Parathyroid adenoma (tissue), 2 donors: Measurements from ENCODE around the gene PACS2.
A peak's percentile ranks its signal among the peaks of the same experiment; 100 is the strongest.

Experiments
- H2AFZ ChIP-seq: fragments of 300-600 bp; sonication (generic); one replicate; pipeline ENCODE4 v1.7.0; 2017; ENCODE audit warnings: antibody characterized with exemption, mild to moderate bottlenecking
- H3K27ac ChIP-seq: fragments of 300-600 bp; sonication (generic); one replicate; pipeline ENCODE4 v1.7.0; 2017
- H3K27me3 ChIP-seq: fragments of 300-600 bp; sonication (generic); one replicate; pipeline ENCODE4 v1.7.0; 2017; ENCODE audit warnings: low read length; ENCODE audit not compliant: control insufficient read depth, insufficient read depth
- H3K36me3 ChIP-seq: fragments of 300-600 bp; sonication (generic); one replicate; pipeline ENCODE4 v1.7.0; 2017; ENCODE audit warnings: low read length; ENCODE audit not compliant: control insufficient read depth, insufficient read depth
- H3K4me1 ChIP-seq: fragments of 300-600 bp; sonication (generic); one replicate; pipeline ENCODE4 v1.7.0; 2017; ENCODE audit warnings: control low read depth
- H3K4me2 ChIP-seq: fragments of 300-600 bp; sonication (generic); one replicate; pipeline ENCODE4 v1.7.0; 2017; ENCODE audit warnings: low read length
- H3K4me3 ChIP-seq: fragments of 300-600 bp; sonication (generic); one replicate; pipeline ENCODE4 v1.7.0; 2017; ENCODE audit warnings: low read depth, low read length
- H3K79me2 ChIP-seq: fragments of 300-600 bp; sonication (generic); one replicate; pipeline ENCODE4 v1.7.0; 2017; ENCODE audit warnings: control low read depth
- H3K9ac ChIP-seq: fragments of 300-600 bp; sonication (generic); one replicate; pipeline ENCODE4 v1.7.0; 2017; ENCODE audit warnings: mild to moderate bottlenecking
- H3K9me3 ChIP-seq: fragments of 300-600 bp; sonication (generic); one replicate; pipeline ENCODE4 v1.7.0; 2017; ENCODE audit warnings: low read length; ENCODE audit not compliant: control insufficient read depth
- TF ChIP-seq, protein P1 (sequence below): fragments of 300-600 bp; sonication (generic); IDR thresholded peaks from one replicate; pipeline ENCODE4 v1.7.0; 2017; ENCODE audit warnings: antibody characterized with exemption, mild to moderate bottlenecking
- donor health status: primary hyperparathyroidism.

Gene PACS2

GRCh38 chr14:105420101-105420973 is 105.8 kb downstream of the PACS2 start:
- H3K4me2 ChIP-seq, result peak overlapping the region; percentile 86
- no peaks in the 10 kb centered on the region for H3K36me3 ChIP-seq
- H2AFZ ChIP-seq, result no peak overlapping the region
- H3K79me2 ChIP-seq, result peaks cover 12% of the 10 kb centered on the region
- TF ChIP-seq, protein P1, sequence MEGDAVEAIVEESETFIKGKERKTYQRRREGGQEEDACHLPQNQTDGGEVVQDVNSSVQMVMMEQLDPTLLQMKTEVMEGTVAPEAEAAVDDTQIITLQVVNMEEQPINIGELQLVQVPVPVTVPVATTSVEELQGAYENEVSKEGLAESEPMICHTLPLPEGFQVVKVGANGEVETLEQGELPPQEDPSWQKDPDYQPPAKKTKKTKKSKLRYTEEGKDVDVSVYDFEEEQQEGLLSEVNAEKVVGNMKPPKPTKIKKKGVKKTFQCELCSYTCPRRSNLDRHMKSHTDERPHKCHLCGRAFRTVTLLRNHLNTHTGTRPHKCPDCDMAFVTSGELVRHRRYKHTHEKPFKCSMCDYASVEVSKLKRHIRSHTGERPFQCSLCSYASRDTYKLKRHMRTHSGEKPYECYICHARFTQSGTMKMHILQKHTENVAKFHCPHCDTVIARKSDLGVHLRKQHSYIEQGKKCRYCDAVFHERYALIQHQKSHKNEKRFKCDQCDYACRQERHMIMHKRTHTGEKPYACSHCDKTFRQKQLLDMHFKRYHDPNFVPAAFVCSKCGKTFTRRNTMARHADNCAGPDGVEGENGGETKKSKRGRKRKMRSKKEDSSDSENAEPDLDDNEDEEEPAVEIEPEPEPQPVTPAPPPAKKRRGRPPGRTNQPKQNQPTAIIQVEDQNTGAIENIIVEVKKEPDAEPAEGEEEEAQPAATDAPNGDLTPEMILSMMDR, result no peak
- no peak overlapping the region for H3K9ac ChIP-seq
- H3K27ac ChIP-seq, result no peak overlapping the region
- peaks cover 14% of the 10 kb centered on the region for H3K4me1 ChIP-seq
- no peaks in the 10 kb centered on the region for H3K27me3 ChIP-seq
- H3K4me3 ChIP-seq, result peak overlapping the region; percentile 55
- no peaks in the 10 kb centered on the region for H3K9me3 ChIP-seq

DNA sequence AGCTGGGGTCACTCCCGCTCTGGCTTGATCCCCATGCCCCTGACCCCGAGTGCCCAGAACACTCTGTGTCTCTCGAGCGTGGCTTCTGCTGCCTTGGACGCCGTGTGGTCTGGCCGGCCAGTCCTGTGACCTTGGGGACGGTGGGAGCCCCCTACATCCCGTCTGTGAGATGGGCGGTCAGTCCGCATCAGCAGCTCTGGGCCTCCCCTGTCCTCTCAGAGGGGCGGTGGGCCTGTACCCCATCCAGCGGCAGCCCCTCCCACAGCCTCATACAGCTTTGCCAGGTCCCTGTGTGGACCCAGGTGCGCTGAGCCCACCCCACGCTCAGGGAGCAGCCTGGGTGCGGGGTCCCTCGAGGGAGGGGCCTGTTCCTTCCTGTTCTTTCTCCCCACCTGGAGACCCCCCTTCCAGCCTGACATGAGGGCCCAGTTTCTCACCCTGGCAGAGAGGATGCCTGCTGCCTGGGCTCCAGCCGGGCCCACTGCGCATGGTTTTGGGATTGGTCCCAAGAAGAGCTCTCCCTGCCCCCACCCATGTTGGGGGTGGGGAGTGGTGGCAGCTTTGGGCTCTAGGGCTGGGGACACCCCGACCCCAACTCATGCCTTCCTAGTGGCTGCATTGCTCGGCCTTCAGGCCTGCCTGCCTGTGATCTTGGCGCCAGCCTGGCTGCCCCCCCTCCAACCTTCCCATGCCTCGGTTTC is 106.6 kb downstream of the PACS2 start:
- Histone ChIP-seq H3K4me3 (no peak overlapping the region), H3K9ac (no peak overlapping the region), H3K27ac (peak overlapping the region; percentile 3), H3K79me2 (peaks cover 12% of the 10 kb centered on the region), H3K4me2 (peak overlapping the region; percentile 86), H3K4me1 (peaks cover 14% of the 10 kb centered on the region), H3K36me3 (no peaks in the 10 kb centered on the region), H3K9me3 (no peaks in the 10 kb centered on the region), H2AFZ (no peak overlapping the region), H3K27me3 (no peaks in the 10 kb centered on the region)
- TF ChIP-seq, protein P1, result no peak

DNA sequence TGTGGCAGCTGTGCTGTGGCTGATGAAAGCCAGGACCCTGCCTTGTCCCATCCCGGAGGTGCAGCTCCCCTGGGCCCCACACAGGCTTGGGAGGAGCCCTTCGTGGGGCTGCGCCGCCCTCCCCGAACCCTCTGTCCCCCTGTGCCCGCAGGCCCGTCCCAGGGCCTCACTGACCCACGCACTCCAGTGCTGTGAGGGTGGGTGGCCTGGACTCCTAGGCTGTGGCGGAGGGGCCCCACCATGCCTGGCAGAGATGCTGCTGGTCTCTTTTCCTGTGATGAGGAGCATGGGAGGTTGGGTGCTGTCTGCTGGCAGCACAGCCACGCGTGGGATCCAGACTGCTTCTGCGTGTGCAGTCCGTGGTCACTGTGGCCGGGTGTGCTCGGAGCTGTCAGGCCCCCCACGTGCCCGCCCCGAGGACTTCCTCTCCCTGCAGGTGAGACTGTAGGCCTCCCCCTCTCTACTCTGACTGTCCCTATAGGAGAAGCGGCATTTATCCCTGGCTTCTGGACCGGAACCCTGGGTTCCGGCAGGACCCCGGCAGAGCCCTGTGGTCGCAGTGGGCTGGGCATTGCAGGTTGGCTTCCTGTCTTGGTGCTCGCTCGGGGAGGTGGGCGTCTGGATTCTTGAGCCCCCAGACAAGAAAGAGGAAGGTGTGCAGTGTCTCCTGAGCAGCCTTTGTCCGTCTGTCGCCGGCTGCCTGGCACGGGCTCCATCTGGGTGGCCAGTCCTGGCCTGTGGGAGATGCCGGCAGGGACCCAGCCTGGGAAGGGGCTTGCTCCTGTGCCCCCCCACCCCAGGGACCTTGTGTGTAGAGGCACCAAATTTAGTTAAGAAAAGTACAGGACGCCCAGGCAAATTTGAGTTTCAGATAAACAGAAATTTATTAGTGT is 107.4 kb downstream of the PACS2 start:
- Histone ChIP-seq H3K9ac (no peak overlapping the region), H3K4me3 (no peak overlapping the region), H2AFZ (no peak overlapping the region), H3K36me3 (no peaks in the 10 kb centered on the region), H3K4me2 (no peak overlapping the region), H3K27me3 (no peaks in the 10 kb centered on the region), H3K79me2 (peaks cover 12% of the 10 kb centered on the region), H3K4me1 (peaks cover 14% of the 10 kb centered on the region), H3K9me3 (no peaks in the 10 kb centered on the region), H3K27ac (no peak overlapping the region)
- TF ChIP-seq, protein P1, result no peak

- H3K4me1 ChIP-seq, result peaks cover 14% of the 10 kb centered on the region
- H2AFZ ChIP-seq, result no peak overlapping the region
- H3K36me3 ChIP-seq, result no peaks in the 10 kb centered on the region
- H3K27me3 ChIP-seq, result no peaks in the 10 kb centered on the region
- H3K4me3 ChIP-seq, result no peak overlapping the region
- H3K79me2 ChIP-seq, result peaks cover 12% of the 10 kb centered on the region
- H3K27ac ChIP-seq, result no peak overlapping the region
- H3K9ac ChIP-seq, result no peak overlapping the region
- H3K9me3 ChIP-seq, result no peaks in the 10 kb centered on the region
- TF ChIP-seq, protein P1, result no peak
- H3K4me2 ChIP-seq, result peak overlapping the region; percentile 0
Observed at GRCh38 chr14:105422695-105423487, 108.3 kb downstream of the PACS2 start.
